H1 (cell line): ENCODE results near the gene SCAMP3. TPM values are rescaled to one million over a fixed set of nuclear protein-coding genes. Genes with fewer than 3 reads are reported as not detected.

ENCODE experiments used
- CTCF ChIA-PET: fragments of 300-600 bp; sonication (Branson Sonifier 250); formaldehyde crosslinking; loops from one replicate; lab custom pipeline; 2021; ENCODE audit not compliant: partially characterized antibody; lab: Charles Lee
- POLR2A ChIA-PET: fragments of 300-600 bp; sonication (Branson Sonifier 250); formaldehyde crosslinking; loops from one replicate; lab custom pipeline; 2021; ENCODE audit warnings: inconsistent platforms; ENCODE audit not compliant: partially characterized antibody; lab: Charles Lee
- DNase-seq, 2 experiments: peaks; one replicate each; pipeline versions ENCODE4 v3.0.0 to v3.0.0-alpha.2; 2010 to 2022; ENCODE audit warnings: low spot score in 2 of 2, low read depth in 1 of 2, mixed read lengths in 1 of 2
- FAIRE-seq: peaks from 2 replicates; lab custom pipeline; 2011; peaks lifted over from hg19 to GRCh38; lab: Jason Lieb, UNC
- H2AFZ ChIP-seq: 2 replicates; pipeline ENCODE4 v1.8.1; 2012; ENCODE audit warnings: low read length, inconsistent platforms
- H2AK5ac ChIP-seq: 2 replicates; pipeline ENCODE4 v1.6.1; 2013; ENCODE audit warnings: low read depth, low read length
- H2BK120ac ChIP-seq: replicated peaks from 2 replicates; pipeline ENCODE3; 2013; ENCODE audit warnings: low read depth, low read length, inconsistent platforms
- H2BK12ac ChIP-seq: 2 replicates; pipeline ENCODE4 v1.6.1; 2013; ENCODE audit warnings: low read depth, low read length
- H2BK15ac ChIP-seq: 2 replicates; pipeline ENCODE4 v1.6.1; 2013; ENCODE audit warnings: low read length
- H2BK20ac ChIP-seq: 2 replicates; pipeline ENCODE4 v1.6.1; 2013; ENCODE audit warnings: low read length
- H2BK5ac ChIP-seq: 2 replicates; pipeline ENCODE4 v1.6.1; 2013; ENCODE audit warnings: low read depth, low read length
- H3K14ac ChIP-seq: 2 replicates; pipeline ENCODE4 v1.6.1; 2013; ENCODE audit warnings: inconsistent platforms; ENCODE audit not compliant: insufficient read length
- H3K18ac ChIP-seq: 2 replicates; pipeline ENCODE4 v1.6.1; 2013; ENCODE audit warnings: low read length; ENCODE audit errors: extremely low read depth
- H3K23ac ChIP-seq: 2 replicates; pipeline ENCODE4 v1.6.1; 2013; ENCODE audit warnings: inconsistent platforms; ENCODE audit not compliant: insufficient read length
- H3K23me2 ChIP-seq: 2 replicates; pipeline ENCODE4 v1.6.1; 2013; ENCODE audit warnings: low read depth, low read length
- H3K27ac ChIP-seq: 2 replicates; pipeline ENCODE4 v1.6.1; 2011; ENCODE audit warnings: low read depth, low read length, inconsistent platforms
- H3K27me3 ChIP-seq, 4 experiments: replicated peaks in 1 of 4; 1 replicate in 1 of 4; 2 replicates in 3 of 4; pipeline versions ENCODE4 v1.6.1 to v1.8.1; 2011 to 2013; ENCODE audit warnings: low read length in 3 of 4, mild to moderate bottlenecking in 3 of 4, inconsistent platforms in 2 of 4, mixed read lengths in 2 of 4, moderate library complexity in 1 of 4; ENCODE audit not compliant: control insufficient read depth in 3 of 4, insufficient read depth in 3 of 4; ENCODE audit errors: extremely low read depth in 1 of 4
- H3K36me3 ChIP-seq, 4 experiments: 2 replicates each; pipeline versions ENCODE4 v1.6.1 to v1.8.1; 2011 to 2013; ENCODE audit warnings: mild to moderate bottlenecking in 4 of 4, low read length in 3 of 4, moderate library complexity in 2 of 4, control low read depth in 1 of 4, inconsistent platforms in 1 of 4; ENCODE audit not compliant: insufficient read depth in 4 of 4, control insufficient read depth in 2 of 4
- H3K4ac ChIP-seq: replicated peaks from 2 replicates; pipeline ENCODE3; 2013; ENCODE audit warnings: low read length, low read depth, mixed read lengths, inconsistent platforms; ENCODE audit not compliant: insufficient read length
- H3K4me1 ChIP-seq, 4 experiments: replicated peaks in 1 of 4; 1 replicate in 1 of 4; 2 replicates in 3 of 4; pipeline versions ENCODE4 v1.6.1 to v1.8.1; 2011 to 2013; ENCODE audit warnings: low read length in 3 of 4, inconsistent platforms in 2 of 4, mixed read lengths in 1 of 4; ENCODE audit not compliant: insufficient read depth in 4 of 4, control insufficient read depth in 3 of 4
- H3K4me2 ChIP-seq, 2 experiments: 2 replicates each; pipeline versions ENCODE4 v1.6.1 to v1.8.1; 2011 to 2013; ENCODE audit warnings: low read depth in 2 of 2, low read length in 2 of 2, control low read depth in 1 of 2, inconsistent platforms in 1 of 2, mild to moderate bottlenecking in 1 of 2; ENCODE audit not compliant: insufficient read depth in 1 of 2
- H3K4me3 ChIP-seq, 4 experiments: fragments of 200-600, 300-600 bp in 1 of 4; sonication (generic), shearing (Covaris generic), sonication (Bioruptor Twin) in 1 of 4; 2 replicates each; pipeline versions ENCODE4 v1.5.1 to v1.8.1; 2011 to 2016; ENCODE audit warnings: low read length in 4 of 4, low read depth in 3 of 4, control low read depth in 2 of 4, inconsistent platforms in 2 of 4, mild to moderate bottlenecking in 2 of 4, mixed read lengths in 1 of 4, moderate library complexity in 1 of 4; ENCODE audit not compliant: insufficient read depth in 2 of 4; ENCODE audit errors: extremely low read depth in 1 of 4
- H3K56ac ChIP-seq: replicated peaks from 2 replicates; pipeline ENCODE3; 2013; ENCODE audit warnings: low read depth, mild to moderate bottlenecking, mixed read lengths, low read length, inconsistent platforms; ENCODE audit not compliant: insufficient read length
- H3K79me1 ChIP-seq: 2 replicates; pipeline ENCODE4 v1.6.1; 2013; ENCODE audit warnings: low read depth, low read length, control low read depth
- H3K79me2 ChIP-seq, 2 experiments: 2 replicates each; pipeline versions ENCODE4 v1.6.1 to v1.8.1; 2012 to 2013; ENCODE audit warnings: low read length in 2 of 2, mild to moderate bottlenecking in 2 of 2, inconsistent platforms in 1 of 2; ENCODE audit not compliant: insufficient read depth in 2 of 2, control insufficient read depth in 1 of 2
- H3K9ac ChIP-seq, 4 experiments: replicated peaks in 1 of 4; 1 replicate in 1 of 4; 2 replicates in 3 of 4; pipeline versions ENCODE4 v1.6.1 to v1.8.1; 2011 to 2013; ENCODE audit warnings: low read depth in 3 of 4, low read length in 3 of 4, control low read depth in 2 of 4, mild to moderate bottlenecking in 2 of 4, moderate library complexity in 2 of 4, inconsistent platforms in 1 of 4; ENCODE audit errors: extremely low read depth in 1 of 4
- H3K9me3 ChIP-seq, 2 experiments: 2 replicates each; pipeline versions ENCODE4 v1.6.1 to v1.8.1; 2012 to 2013; ENCODE audit warnings: mild to moderate bottlenecking in 2 of 2, moderate library complexity in 2 of 2, control low read depth in 1 of 2, inconsistent platforms in 1 of 2, low read depth in 1 of 2, low read length in 1 of 2, mixed read lengths in 1 of 2; ENCODE audit not compliant: insufficient read depth in 2 of 2
- H4K20me1 ChIP-seq, 2 experiments: replicated peaks in 1 of 2; 2 replicates each; pipeline versions ENCODE3 to v1.8.1; 2011 to 2013; ENCODE audit warnings: inconsistent platforms in 2 of 2, low read length in 2 of 2, mild to moderate bottlenecking in 1 of 2; ENCODE audit not compliant: insufficient read depth in 2 of 2, control insufficient read depth in 1 of 2
- H4K5ac ChIP-seq: 2 replicates; pipeline ENCODE4 v1.6.1; 2013; ENCODE audit warnings: low read length, low read depth, mixed read lengths, inconsistent platforms; ENCODE audit not compliant: insufficient read length
- H4K8ac ChIP-seq: 2 replicates; pipeline ENCODE4 v1.8.0; 2013; ENCODE audit warnings: mild to moderate bottlenecking, moderate library complexity, low read length, inconsistent platforms; ENCODE audit not compliant: insufficient read depth; ENCODE audit errors: extremely low read depth
- H4K91ac ChIP-seq: replicated peaks from 2 replicates; pipeline ENCODE3; 2013; ENCODE audit warnings: low read length, mixed read lengths, inconsistent platforms; ENCODE audit not compliant: insufficient read length
- ASH2L ChIP-seq: fragments of 200-600, 300-600 bp; sonication (generic); IDR thresholded peaks from one replicate; pipeline ENCODE4 v1.7.1; 2017; ENCODE audit warnings: low read length
- ATF2 ChIP-seq: IDR thresholded peaks from 2 replicates; pipeline ENCODE4 v1.6.1; 2012; ENCODE audit warnings: low read length, inconsistent platforms
- ATF3 ChIP-seq: IDR thresholded peaks from 2 replicates; pipeline ENCODE4 v1.6.1; 2011; ENCODE audit warnings: low read depth, mild to moderate bottlenecking, low read length; ENCODE audit not compliant: insufficient read depth
- GTF2F1 ChIP-seq: IDR thresholded peaks from 2 replicates; pipeline ENCODE4 v1.6.1; 2012; ENCODE audit warnings: low read depth, low read length, improper control_type of control experiment, borderline replicate concordance
- JUN ChIP-seq: IDR thresholded peaks from 2 replicates; pipeline ENCODE4 v1.6.1; 2011; ENCODE audit warnings: low read depth, mild to moderate bottlenecking, improper control_type of control experiment, low read length
- KDM4A ChIP-seq: IDR thresholded peaks from one replicate; pipeline ENCODE4 v1.7.1; 2012; ENCODE audit warnings: low read depth, mild to moderate bottlenecking, moderate library complexity, low read length, inconsistent platforms; ENCODE audit not compliant: severe bottlenecking
- POLR2A ChIP-seq, 2 experiments: IDR thresholded peaks; 1 replicate in 1 of 2; 2 replicates in 1 of 2; pipeline ENCODE4 v1.6.1; 2011; ENCODE audit warnings: low read depth in 2 of 2, low read length in 2 of 2, mild to moderate bottlenecking in 2 of 2; ENCODE audit errors: control extremely low read depth in 1 of 2
- POU5F1 ChIP-seq: IDR thresholded peaks from 2 replicates; pipeline ENCODE4 v1.6.1; 2011; ENCODE audit warnings: low read depth, mild to moderate bottlenecking, low read length, moderate library complexity
- RFX5 ChIP-seq: IDR thresholded peaks from 2 replicates; pipeline ENCODE4 v1.6.1; 2011; ENCODE audit warnings: low read depth, low read length, improper control_type of control experiment, borderline replicate concordance
- SIRT6 ChIP-seq: IDR thresholded peaks from one replicate; pipeline ENCODE4 v1.7.1; 2012; ENCODE audit warnings: low read length, inconsistent platforms
- TAF1 ChIP-seq: IDR thresholded peaks from 2 replicates; pipeline ENCODE4 v1.6.1; 2011; ENCODE audit warnings: mild to moderate bottlenecking, low read depth, low read length
- TAF7 ChIP-seq: optimal IDR thresholded peaks from 2 replicates; pipeline ENCODE3; 2011; ENCODE audit warnings: low read depth, mild to moderate bottlenecking, inconsistent platforms, low read length, moderate library complexity, borderline replicate concordance
- TEAD4 ChIP-seq: IDR thresholded peaks from 2 replicates; pipeline ENCODE4 v1.6.1; 2012; ENCODE audit warnings: low read depth, low read length, inconsistent platforms, mixed read lengths
- WGBS, 2 experiments: shearing (Covaris generic) in 1 of 2; methylation state at CpG; one replicate each; pipeline versions ENCODE4 v1.1.6 to v1.1.7; 2013 to 2015; ENCODE audit warnings: low lambda C conversion rate in 2 of 2, mixed read lengths in 2 of 2, inconsistent platforms in 1 of 2, low coverage in 1 of 2, missing lambda C conversion rate in 1 of 2; ENCODE audit not compliant: insufficient replicate concordance in 2 of 2, insufficient coverage in 1 of 2, insufficient read length in 1 of 2; ENCODE audit errors: extremely low coverage in 1 of 2, missing lambda C conversion rate in 1 of 2; 5-methylcytosine and 5-hydroxymethylcytosine counted together
- polyA plus RNA-seq, 7 experiments: library from polyadenylated mRNA; depleted of rRNA in 3 of 7; stranded (reverse) in 5 of 7; unstranded in 2 of 7; fragments of >200 nt in 5 of 7; fragments of 200-250 nt in 2 of 7; gene quantifications; 1 replicate in 5 of 7; 2 replicates in 1 of 7; 4 replicates in 1 of 7; pipeline versions ENCODE4 v1.2.1 to v1.2.3, GENCODE V29; 2011 to 2013; ENCODE audit warnings: missing spikeins in 2 of 7, mixed read lengths in 2 of 7
- total RNA-seq: library from RNA; stranded (reverse); fragmentation: NEBNext Ultra II Directional; extraction: Animal tissue kit (Norgen Biotek cat#: 25700); gene quantifications from 2 replicates; pipeline ENCODE4 v1.2.1, GENCODE V29; 2021

Gene SCAMP3
- total and polyA plus RNA-seq, 2 of the 8 experiments (the other 6 are each of a cell fraction or from before 2014, with no cell fraction given) = 48.9 to 143 TPM

- Histone ChIP-seq H3K9ac (no peak overlapping the region), H3K9me3 (no peaks in the 10 kb centered on the region), H3K4me3 (no peak overlapping the region), H3K27me3 (no peaks in the 10 kb centered on the region), H2AK5ac (no peak overlapping the region), H3K14ac (no peak overlapping the region), H3K23ac (no peak overlapping the region), H2BK15ac (no peak overlapping the region), H4K20me1 (no peaks in the 10 kb centered on the region), H3K79me1 (no peaks in the 10 kb centered on the region), H2BK120ac (no peak overlapping the region), H2BK5ac (no peak overlapping the region; the same call in 1 of the 2 replicates), H3K36me3 (no peaks in the 10 kb centered on the region; a peak in 1 of 8 replicates), H4K5ac (no peak overlapping the region), H3K4me1 (no peaks in the 10 kb centered on the region; a peak in 1 of 7 replicates), H3K4ac (no peak overlapping the region), H3K23me2 (no peaks in the 10 kb centered on the region), H3K4me2 (no peak overlapping the region), H3K56ac (no peak overlapping the region), H3K79me2 (no peaks in the 10 kb centered on the region), H4K8ac (peak overlapping the region; percentile 46), H2AFZ (no peak overlapping the region), H2BK20ac (no peak overlapping the region), H3K27ac (no peak overlapping the region), H2BK12ac (no peak overlapping the region), H3K18ac (no peak overlapping the region), H4K91ac (no peak overlapping the region)
- POLR2A ChIA-PET = interaction anchor here (1.0 to 2.1 kb wide), 5 partner anchors 12 to 41 kb away, joined by 4 to 7 read pairs (median 6); partner anchors contain the start of genes CLK2, RUSC1 and SCAMP3
- 94% methylated on average over 14 of the region's 14 CpGs; no CpG with 5 or more reads in 1 of the 2 experiments for WGBS, 2 experiments
- CTCF ChIA-PET = interaction anchor here (0.6 to 8.4 kb wide), 5 partner anchors 9 to 287 kb away, joined by 3 to 79 read pairs (median 4); partner anchors contain the start of gene FDPS
- DNase-seq (no peak), FAIRE-seq (no peak)
- no peak for TF ChIP-seq TAF7
- no peak for TF ChIP-seq TEAD4
- no peak for TF ChIP-seq ATF3
- no peak for TF ChIP-seq GTF2F1
- TF ChIP-seq TAF1 = no peak
- TF ChIP-seq SIRT6 = no peak
- no peak for TF ChIP-seq KDM4A
- TF ChIP-seq ASH2L = no peak
- no peak for TF ChIP-seq ATF2
- no peak for TF ChIP-seq JUN
- no peak for TF ChIP-seq POLR2A (IDR thresholded peaks at IDR 0.05; ENCODE audit: control extremely low read depth in 1 of 2, low read depth in 2 of 2, low read length in 2 of 2)
- TF ChIP-seq RFX5 = no peak
- TF ChIP-seq POU5F1 = no peak
Measured at GRCh38 chr1:155285063-155285462, 22.9 kb upstream of the SCAMP3 start.
